HepG2 (cell line): Measurements from ENCODE around the gene CORO1A.

Experiments used
- EED ChIP-seq: sonication (generic); formaldehyde crosslinking; IDR thresholded peaks from 2 replicates; pipeline ENCODE4 v1.5.0; 2020; ENCODE audit warnings: mild to moderate bottlenecking, missing genetic modification reagents
- GTF3A ChIP-seq: sonication (generic); formaldehyde crosslinking; conservative IDR thresholded peaks from 2 replicates; pipeline ENCODE4 v1.4.0; 2020; ENCODE audit warnings: mild to moderate bottlenecking, missing genetic modification reagents
- HDAC1 ChIP-seq: sonication (generic); formaldehyde crosslinking; IDR thresholded peaks from 2 replicates; pipeline ENCODE4 v1.5.1; 2020; ENCODE audit warnings: mild to moderate bottlenecking, missing genetic modification reagents
- HOXA5 ChIP-seq: sonication (generic); formaldehyde crosslinking; IDR thresholded peaks from 2 replicates; pipeline ENCODE4 v1.4.0; 2020; ENCODE audit warnings: missing genetic modification reagents
- IRF1 ChIP-seq: sonication (generic); formaldehyde crosslinking; IDR thresholded peaks from 2 replicates; pipeline ENCODE4 v1.4.0; 2020; ENCODE audit warnings: low read depth, mild to moderate bottlenecking, missing genetic modification reagents
- MYC ChIP-seq: sonication (generic); formaldehyde crosslinking; IDR thresholded peaks from 2 replicates; pipeline ENCODE4 v1.9.0; 2021; ENCODE audit warnings: missing genetic modification reagents, borderline replicate concordance
- NFIC ChIP-seq: IDR thresholded peaks from 2 replicates; pipeline ENCODE4 v1.6.1; 2012; ENCODE audit warnings: mild to moderate bottlenecking, low read length, inconsistent platforms
- SOX13 ChIP-seq, 3 experiments: fragments of 450-650 bp in 1 of 3; sonication (generic) in 1 of 3; formaldehyde crosslinking in 1 of 3; IDR thresholded peaks in 2 of 3; conservative IDR thresholded peaks in 1 of 3; 2 replicates each; pipeline versions ENCODE4 v1.5.0 to v1.6.1; 2016 to 2020; ENCODE audit warnings: antibody characterized with exemption in 1 of 3, mild to moderate bottlenecking in 1 of 3, missing compliant biosample characterization in 1 of 3, missing genetic modification reagents in 1 of 3, moderate library complexity in 1 of 3

GRCh38 chr16:30173054-30173453 lies 10.3 kb upstream of the CORO1A start:
- no peak for TF ChIP-seq HDAC1
- no peak for TF ChIP-seq MYC (CRISPR knock-in tag)
- TF ChIP-seq HOXA5 (CRISPR knock-in tag): no peak
- TF ChIP-seq NFIC: no peak
- TF ChIP-seq GTF3A (CRISPR knock-in tag): no peak
- no peak for TF ChIP-seq IRF1
- no peak for TF ChIP-seq SOX13 (IDR thresholded peaks at IDR 0.05)
- TF ChIP-seq SOX13 (CRISPR knock-in tag; conservative IDR thresholded peaks at IDR 0.05 in 1 of 2, IDR thresholded peaks at IDR 0.05 in 1 of 2): no peak
- TF ChIP-seq EED (CRISPR knock-in tag): no peak
